Uterus (tissue), 4 donors: Measurements from ENCODE around the gene CAMTA1. TPM values are rescaled to one million over a fixed set of nuclear protein-coding genes. Genes with fewer than 3 reads are reported as not detected.

Source experiments
- DNase-seq, 2 donors: peaks; one replicate each; pipeline ENCODE4 v3.0.0-alpha.2; 2019 to 2020
- H3K27ac ChIP-seq, 2 donors: fragments of 200-600 bp; sonication (generic); 1 replicate in 1 of 2; 2 replicates in 1 of 2; pipeline ENCODE4 v1.5.1; 2016 to 2018
- H3K27me3 ChIP-seq, 2 donors: fragments of 200-600 bp; sonication (generic); one replicate each; pipeline ENCODE4 v1.5.1; 2018 to 2019; ENCODE audit warnings: control low read depth in 1 of 2
- H3K36me3 ChIP-seq, 2 donors: fragments of 200-600 bp; sonication (generic); one replicate each; pipeline ENCODE4 v1.5.1; 2019; ENCODE audit warnings: control low read depth in 1 of 2
- H3K4me1 ChIP-seq, 2 donors: fragments of 200-600 bp; sonication (generic); one replicate each; pipeline ENCODE4 v1.5.1; 2018 to 2019; ENCODE audit warnings: control low read depth in 1 of 2
- H3K4me3 ChIP-seq, 2 donors: fragments of 200-600 bp; sonication (generic); 1 replicate in 1 of 2; 2 replicates in 1 of 2; pipeline ENCODE4 v1.5.1; 2018 to 2019; ENCODE audit warnings: mild to moderate bottlenecking in 1 of 2
- H3K9me3 ChIP-seq, 2 donors: fragments of 200-600 bp; sonication (generic); one replicate each; pipeline ENCODE4 v1.5.1; 2019; ENCODE audit warnings: control low read depth in 1 of 2
- CTCF ChIP-seq, 4 experiments: fragments of 200-600 bp in 2 of 4; fragments of 450-650 bp in 2 of 4; sonication (generic) in 2 of 4; IDR thresholded peaks; one replicate each; pipeline ENCODE4 v1.5.1; 2016 to 2019; ENCODE audit warnings: antibody characterized with exemption in 4 of 4, mild to moderate bottlenecking in 2 of 4, moderate library complexity in 1 of 4
- POLR2A ChIP-seq, 2 donors: fragments of 450-650 bp; IDR thresholded peaks; one replicate each; pipeline ENCODE4 v1.6.1; 2016; ENCODE audit warnings: antibody characterized with exemption in 2 of 2, mild to moderate bottlenecking in 1 of 2, moderate library complexity in 1 of 2
- intact Hi-C: fragments of 100-400 bp; cut with DNase I; formaldehyde crosslinking; loops from one replicate; pipeline ENCODE4 v1.15.1; 2023; ENCODE audit warnings: low total_unique reads
- total RNA-seq, 4 donors: library from RNA; depleted of rRNA in 3 of 4; stranded (reverse); fragments of >200 nt in 3 of 4; gene quantifications; one replicate each; pipeline versions ENCODE4 v1.1.0 to v1.2.4, GENCODE V29; 2014 to 2023
- donor health status: DM: yes; HTN: yes; CAD: no.

Gene CAMTA1
- total RNA-seq, 4 donors from 2014 or later = 29.7 to 427 (median 64.8) TPM

DNA sequence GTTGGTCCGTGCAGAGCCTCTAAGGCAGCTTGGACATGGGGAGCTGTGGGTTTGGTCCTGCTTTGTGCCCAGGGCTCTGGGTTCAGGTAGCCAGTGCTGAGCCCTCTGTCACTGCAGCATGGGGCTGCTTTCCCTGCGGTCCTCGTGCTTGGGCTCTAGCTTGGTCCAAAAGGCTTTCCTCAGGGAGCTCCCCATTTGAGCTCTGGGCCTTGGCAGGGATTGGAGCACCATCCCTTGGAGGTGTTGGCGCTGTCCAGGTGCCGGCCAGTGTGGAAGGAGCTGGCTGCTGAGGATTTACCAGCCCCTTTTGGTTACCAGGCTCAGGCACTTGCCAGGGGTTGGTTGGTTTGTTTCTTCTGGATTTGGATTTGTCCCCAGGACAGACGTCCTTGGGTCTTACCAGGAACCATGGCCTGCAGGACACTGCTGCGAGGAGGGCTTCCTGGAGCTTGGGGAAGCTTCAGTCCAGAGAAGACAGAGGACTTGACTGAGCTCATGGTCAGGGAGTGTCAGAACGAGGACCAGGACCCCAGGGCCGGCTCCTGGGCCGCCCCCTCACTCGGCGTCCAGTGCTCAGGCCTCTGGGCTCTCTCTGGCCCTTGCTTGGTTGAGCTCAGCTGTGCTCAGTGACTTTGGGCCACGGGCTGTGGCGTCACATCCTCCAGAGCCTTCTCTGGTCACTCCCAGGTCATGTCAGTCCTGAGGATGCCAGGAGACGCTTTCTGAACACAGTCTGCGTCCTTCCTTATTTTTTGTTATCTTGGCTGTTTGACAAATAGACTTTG is 224.7 kb downstream of the CAMTA1 start:
- Histone ChIP-seq H3K9me3 (no peaks in the 10 kb centered on the region), H3K4me1 (no peaks in the 10 kb centered on the region), H3K4me3 (no peak overlapping the region), H3K36me3 (no peaks in the 10 kb centered on the region), H3K27ac (no peak overlapping the region), H3K27me3 (no peaks in the 10 kb centered on the region)
- DNase-seq = no peak
- intact Hi-C loops = no loop called here
- no peak for TF ChIP-seq POLR2A (IDR thresholded peaks at IDR 0.05)

DNA sequence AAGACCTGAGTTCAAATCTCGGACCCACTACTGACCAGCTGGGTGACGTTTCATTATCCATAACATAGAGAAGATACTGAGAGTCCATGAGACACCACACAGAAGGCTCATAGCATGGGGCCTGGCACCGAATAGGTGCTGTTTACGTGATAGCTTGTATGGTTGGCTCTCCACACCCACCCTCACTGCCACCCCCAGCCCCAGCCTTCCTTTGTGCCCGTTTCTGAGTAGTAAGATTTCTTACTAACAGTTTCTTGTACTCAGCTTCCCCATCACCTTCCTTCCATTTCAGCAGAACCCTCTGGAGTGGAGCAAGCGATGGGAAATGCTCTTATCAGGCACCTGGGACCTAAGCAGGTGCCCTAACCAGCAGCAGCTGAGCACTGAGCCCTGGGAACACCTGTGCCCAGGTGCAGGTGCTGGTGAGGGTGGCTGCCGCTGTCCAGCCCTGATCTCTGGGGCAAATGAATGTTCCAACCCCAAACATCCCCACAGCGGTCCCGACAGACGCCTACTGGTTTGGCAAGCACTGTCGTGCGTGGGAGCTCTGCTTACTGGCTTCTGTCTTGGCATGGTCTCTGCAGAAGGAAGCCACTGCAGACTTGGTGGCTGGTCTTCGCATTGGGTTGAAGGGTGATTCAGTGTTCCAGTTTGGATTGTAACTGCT is 225.4 kb downstream of the CAMTA1 start:
- H3K9me3 ChIP-seq = no peaks in the 10 kb centered on the region
- TF ChIP-seq POLR2A (IDR thresholded peaks at IDR 0.05) = no peak
- TF ChIP-seq CTCF (IDR thresholded peaks at IDR 0.05) = no peak
- H3K4me1 ChIP-seq = no peaks in the 10 kb centered on the region
- intact Hi-C loops = no loop called here
- H3K36me3 ChIP-seq = no peaks in the 10 kb centered on the region
- no peak overlapping the region for H3K27ac ChIP-seq
- H3K27me3 ChIP-seq = no peaks in the 10 kb centered on the region
- no peak overlapping the region for H3K4me3 ChIP-seq
- DNase-seq = no peak

DNA sequence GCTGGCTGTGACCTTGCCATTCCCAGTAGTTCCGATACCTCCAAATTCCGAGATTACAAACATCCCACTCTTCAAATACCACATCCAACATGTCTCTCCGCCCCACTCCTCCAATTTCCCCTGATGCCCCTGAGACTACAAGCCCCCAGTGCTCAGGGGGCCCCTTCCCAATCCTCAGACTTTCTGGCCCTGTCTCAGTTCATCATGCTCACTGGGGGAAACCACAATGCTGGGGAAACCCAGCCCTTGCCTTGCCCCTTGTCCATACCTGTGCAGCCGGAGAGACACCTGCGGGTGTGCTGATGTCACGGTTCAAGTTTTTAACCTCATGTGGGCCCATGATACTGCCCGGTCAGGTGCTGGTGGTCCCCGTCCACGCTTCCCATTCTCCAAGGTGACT is 226.6 kb downstream of the CAMTA1 start:
- intact Hi-C loops = no loop called here
- DNase-seq = no peak

DNA sequence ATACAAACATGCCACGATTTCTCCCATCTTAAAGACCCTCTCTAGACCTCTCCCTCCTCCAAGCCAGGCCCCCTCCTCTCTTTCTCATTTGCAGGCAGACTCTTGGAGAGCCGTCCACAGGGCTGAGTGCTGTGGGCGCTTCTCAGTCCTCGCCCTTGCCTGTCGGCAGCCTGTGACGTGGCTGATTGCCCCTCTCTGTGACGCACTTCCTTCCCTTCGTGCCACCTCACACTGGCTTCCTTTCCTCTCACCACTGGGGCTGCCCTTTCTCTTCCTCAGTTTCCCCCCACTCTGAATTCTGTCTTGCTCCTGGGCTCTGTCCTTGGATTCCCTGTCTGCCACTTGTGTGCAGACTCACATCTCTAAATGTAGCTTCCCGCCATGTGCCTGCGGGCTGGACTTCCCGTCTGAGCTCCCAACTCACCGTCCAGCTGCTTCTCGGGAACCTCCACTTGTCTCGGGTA is 227.2 kb downstream of the CAMTA1 start:
- no peak for TF ChIP-seq POLR2A (IDR thresholded peaks at IDR 0.05)
- TF ChIP-seq CTCF (IDR thresholded peaks at IDR 0.05) = no peak
- DNase-seq = no peak
- Histone ChIP-seq H3K4me3 (no peak overlapping the region), H3K9me3 (no peaks in the 10 kb centered on the region), H3K27ac (no peak overlapping the region), H3K36me3 (no peaks in the 10 kb centered on the region), H3K4me1 (no peaks in the 10 kb centered on the region), H3K27me3 (no peaks in the 10 kb centered on the region)
- intact Hi-C loops = no loop called here

More for the DNA sequence above, 226.6 kb downstream of the CAMTA1 start:
- Histone ChIP-seq H3K9me3 (no peaks in the 10 kb centered on the region), H3K4me3 (no peak overlapping the region), H3K27ac (no peak overlapping the region), H3K36me3 (no peaks in the 10 kb centered on the region), H3K27me3 (no peaks in the 10 kb centered on the region), H3K4me1 (no peaks in the 10 kb centered on the region)
- TF ChIP-seq POLR2A (IDR thresholded peaks at IDR 0.05) (no peak), CTCF (IDR thresholded peaks at IDR 0.05) (no peak)

- no peak for DNase-seq
- intact Hi-C loops = no loop called here
- Histone ChIP-seq H3K4me1 (no peaks in the 10 kb centered on the region), H3K27me3 (no peaks in the 10 kb centered on the region), H3K27ac (no peak overlapping the region), H3K9me3 (no peaks in the 10 kb centered on the region), H3K36me3 (no peaks in the 10 kb centered on the region), H3K4me3 (no peak overlapping the region)
- TF ChIP-seq CTCF (IDR thresholded peaks at IDR 0.05) (no peak), POLR2A (IDR thresholded peaks at IDR 0.05) (no peak)
These were observed 228.8 kb downstream of the CAMTA1 start for GRCh38 chr1:7013833-7014639.
